GM06990 (cell line): ENCODE measurements around the gene FOXRED1.
A peak's percentile ranks its signal among the peaks of the same experiment; 100 is the strongest.

Experiments
- DNase-seq: peaks from one replicate; pipeline ENCODE4 v3.0.0-alpha.2; 2011; ENCODE audit not compliant: insufficient read length; ENCODE audit errors: extremely low read depth
- H3K27me3 ChIP-seq: replicated peaks from 2 replicates; pipeline ENCODE4 v1.6.0; 2011; ENCODE audit warnings: low read length; ENCODE audit not compliant: control insufficient read depth, insufficient read depth
- H3K36me3 ChIP-seq: 2 replicates; pipeline ENCODE4 v1.5.1; 2011; ENCODE audit warnings: low read length; ENCODE audit not compliant: control insufficient read depth, insufficient read depth
- H3K4me3 ChIP-seq: replicated peaks from 2 replicates; pipeline ENCODE4 v1.5.1; 2011; ENCODE audit warnings: low read depth, mild to moderate bottlenecking, control low read depth, low read length
- TF ChIP-seq, protein P1 (sequence below): IDR thresholded peaks from 2 replicates; pipeline ENCODE4 v1.5.1; 2011; ENCODE audit warnings: low read length, control low read depth, mild to moderate bottlenecking, inconsistent platforms; ENCODE audit not compliant: insufficient read depth, poor library complexity, severe bottlenecking

Gene FOXRED1

DNA sequence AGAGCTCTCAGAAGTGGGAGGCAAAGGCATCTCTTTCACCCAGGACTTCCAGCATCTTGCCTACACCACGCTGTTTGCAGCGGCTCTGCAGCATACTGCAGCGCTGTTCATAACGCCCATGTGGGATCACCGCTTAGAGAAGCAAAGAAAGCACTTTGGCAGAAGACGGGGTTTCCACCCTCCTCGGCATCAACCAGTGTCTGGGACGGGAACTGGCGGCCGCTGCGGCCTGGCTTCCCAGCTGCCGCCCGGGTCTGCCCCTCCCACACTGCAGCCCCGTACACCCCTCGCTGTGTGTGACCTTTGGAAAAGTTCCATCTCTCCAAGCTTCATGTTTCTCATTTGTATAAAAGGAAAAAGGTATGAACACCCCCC lies 13.4 kb downstream of the FOXRED1 start:
- Histone ChIP-seq H3K36me3 (peaks cover 5% of the 10 kb centered on the region), H3K27me3 (no peaks in the 10 kb centered on the region), H3K4me3 (peak overlapping the region; percentile 63)
- TF ChIP-seq, protein P1, sequence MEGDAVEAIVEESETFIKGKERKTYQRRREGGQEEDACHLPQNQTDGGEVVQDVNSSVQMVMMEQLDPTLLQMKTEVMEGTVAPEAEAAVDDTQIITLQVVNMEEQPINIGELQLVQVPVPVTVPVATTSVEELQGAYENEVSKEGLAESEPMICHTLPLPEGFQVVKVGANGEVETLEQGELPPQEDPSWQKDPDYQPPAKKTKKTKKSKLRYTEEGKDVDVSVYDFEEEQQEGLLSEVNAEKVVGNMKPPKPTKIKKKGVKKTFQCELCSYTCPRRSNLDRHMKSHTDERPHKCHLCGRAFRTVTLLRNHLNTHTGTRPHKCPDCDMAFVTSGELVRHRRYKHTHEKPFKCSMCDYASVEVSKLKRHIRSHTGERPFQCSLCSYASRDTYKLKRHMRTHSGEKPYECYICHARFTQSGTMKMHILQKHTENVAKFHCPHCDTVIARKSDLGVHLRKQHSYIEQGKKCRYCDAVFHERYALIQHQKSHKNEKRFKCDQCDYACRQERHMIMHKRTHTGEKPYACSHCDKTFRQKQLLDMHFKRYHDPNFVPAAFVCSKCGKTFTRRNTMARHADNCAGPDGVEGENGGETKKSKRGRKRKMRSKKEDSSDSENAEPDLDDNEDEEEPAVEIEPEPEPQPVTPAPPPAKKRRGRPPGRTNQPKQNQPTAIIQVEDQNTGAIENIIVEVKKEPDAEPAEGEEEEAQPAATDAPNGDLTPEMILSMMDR: no peak
- DNase-seq: peak; percentile 34

DNA sequence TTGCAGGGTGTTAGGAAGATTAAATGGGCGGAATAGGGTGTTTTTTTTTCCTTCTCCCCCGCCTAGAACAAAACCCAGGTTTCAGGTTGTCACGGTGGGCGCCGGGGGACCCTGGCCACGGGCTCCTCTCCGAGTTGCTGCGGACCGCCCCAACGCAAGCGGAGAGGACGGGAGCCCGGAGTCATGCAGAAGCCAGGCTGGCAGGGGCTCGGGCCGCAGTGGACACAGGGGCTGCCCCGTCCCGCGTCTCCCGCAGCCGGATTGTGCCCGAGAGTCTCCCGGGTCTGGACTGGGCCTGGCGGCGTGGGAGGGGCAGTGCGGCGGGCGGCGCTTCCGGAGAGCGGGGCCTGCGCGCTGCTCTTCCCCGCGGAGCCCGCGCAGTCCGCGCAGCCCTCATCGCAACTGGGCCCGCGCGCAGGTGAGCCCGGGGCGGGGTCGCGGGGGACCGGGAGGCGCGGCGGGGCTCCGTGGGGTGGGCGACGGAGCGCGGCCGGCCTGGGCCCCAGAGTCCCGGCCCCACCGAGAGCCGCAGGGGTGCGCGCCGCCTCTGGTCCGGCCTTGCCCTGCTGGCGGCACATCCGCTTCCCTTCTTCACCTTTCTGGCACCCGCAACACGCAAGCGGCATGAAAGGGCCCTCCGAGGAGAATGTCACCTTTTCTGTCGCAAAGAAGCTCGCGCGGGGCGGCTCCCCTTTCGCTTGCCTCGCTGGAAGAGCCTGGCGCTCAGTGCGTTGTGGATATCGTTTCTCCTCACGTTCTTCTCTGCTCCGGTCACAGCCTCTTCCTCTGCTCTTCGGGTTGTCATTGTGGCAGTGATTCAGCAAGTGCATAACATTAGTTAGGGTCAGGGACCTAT lies 14.0 kb downstream of the FOXRED1 start, which contains the start of gene TIRAP:
TSS of gene TIRAP (plus strand) at position 358 of the 856 bp plus-strand sequence. CDS start 7,802 bp downstream, outside the sequence.
- H3K4me3 ChIP-seq: peak within 1 kb of the TSS; percentile 63
- H3K27me3 ChIP-seq: no peaks in the 10 kb centered on the region
- DNase-seq: peak; percentile 75
- TF ChIP-seq, protein P1: no peak
- H3K36me3 ChIP-seq: peaks cover 5% of the 10 kb centered on the region

DNA sequence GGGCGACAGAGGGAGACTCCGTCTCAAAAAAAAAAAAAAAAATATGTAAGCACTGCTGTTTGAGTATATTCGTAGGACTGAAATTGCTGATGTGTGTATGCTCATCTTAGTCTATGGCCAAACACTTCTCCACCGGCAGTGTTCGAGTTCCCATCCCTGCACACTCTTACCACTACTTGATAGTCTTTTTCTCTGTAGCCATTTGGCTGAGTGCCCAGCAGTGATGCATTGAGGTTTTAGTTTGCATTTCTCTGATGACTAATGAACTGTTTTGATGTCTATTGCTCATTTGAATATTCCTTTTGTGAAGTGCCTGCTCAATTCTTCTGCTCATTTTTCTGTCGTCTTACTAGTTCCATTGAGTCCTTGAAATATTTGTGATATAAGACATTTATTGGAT lies 15.9 kb downstream of the FOXRED1 start:
- TF ChIP-seq, protein P1: no peak
- peaks cover 2% of the 10 kb centered on the region; the same call in 1 of the 2 replicates for H3K36me3 ChIP-seq
- H3K4me3 ChIP-seq: peak overlapping the region; percentile 30
- H3K27me3 ChIP-seq: no peaks in the 10 kb centered on the region
- DNase-seq: peak; percentile 45

DNA sequence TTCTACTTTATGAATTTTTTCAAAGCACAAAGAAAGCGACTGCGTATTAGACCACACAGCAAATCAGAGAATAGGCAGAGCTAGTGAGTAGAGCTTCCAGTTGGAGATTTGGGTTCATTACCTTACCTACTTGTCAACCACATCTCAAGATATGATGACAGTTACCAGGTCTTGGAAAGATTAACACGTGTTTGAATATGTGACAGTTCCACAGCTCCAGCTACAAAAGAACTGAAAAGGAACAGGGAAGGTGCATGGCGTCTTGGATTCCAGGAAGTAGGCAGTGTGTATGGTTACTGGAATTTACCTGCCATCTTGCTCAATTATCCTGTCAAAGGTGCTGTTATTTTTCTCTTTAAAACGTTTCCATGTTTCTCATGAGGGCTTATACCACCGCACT lies 19.3 kb downstream of the FOXRED1 start:
- peaks cover 16% of the 10 kb centered on the region for H3K36me3 ChIP-seq
- DNase-seq: no peak
- TF ChIP-seq, protein P1: no peak
- H3K4me3 ChIP-seq: no peak overlapping the region
- H3K27me3 ChIP-seq: no peaks in the 10 kb centered on the region

DNA sequence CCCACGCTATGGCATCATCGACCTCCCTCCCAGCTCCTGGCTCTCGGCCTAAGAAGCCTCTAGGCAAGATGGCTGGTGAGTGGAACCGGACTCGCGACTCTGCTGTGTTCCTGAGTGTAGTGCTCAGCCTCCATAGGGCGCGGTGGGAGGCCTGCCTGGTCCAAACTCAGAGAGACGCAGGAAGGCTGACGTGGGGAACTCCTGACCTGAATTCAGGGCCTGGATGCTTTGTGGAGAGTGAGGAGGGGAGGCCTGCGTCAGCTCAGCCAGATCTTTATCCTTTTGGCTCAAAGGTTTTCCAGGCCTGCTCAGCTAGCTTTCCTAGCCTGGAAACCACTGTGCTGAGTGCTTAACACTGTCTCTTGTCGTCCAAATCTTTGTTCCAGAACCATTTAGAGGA lies 21.9 kb downstream of the FOXRED1 start:
- peaks cover 19% of the 10 kb centered on the region for H3K36me3 ChIP-seq
- H3K4me3 ChIP-seq: no peak overlapping the region
- no peaks in the 10 kb centered on the region for H3K27me3 ChIP-seq
- TF ChIP-seq, protein P1: no peak
- DNase-seq: no peak

DNA sequence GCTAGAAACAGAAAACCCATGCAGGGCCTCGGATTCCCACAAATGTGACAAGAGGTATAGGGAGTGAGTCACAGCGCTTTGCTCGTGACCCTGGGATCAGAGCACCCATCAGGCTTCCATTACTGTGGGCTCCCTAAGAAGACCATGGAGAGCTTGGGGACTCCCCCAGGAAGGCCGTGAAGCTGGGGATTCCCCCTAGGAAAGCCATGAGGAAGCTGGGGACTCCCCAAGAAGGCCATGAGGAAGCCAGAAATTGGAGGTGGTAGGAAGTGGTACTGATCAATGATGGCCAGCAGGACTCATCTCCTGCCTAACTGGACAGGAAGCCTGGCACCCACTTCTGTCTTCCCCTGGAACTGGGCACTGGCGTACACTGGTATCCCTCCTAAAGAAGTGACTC lies 24.8 kb downstream of the FOXRED1 start:
- TF ChIP-seq, protein P1: no peak
- Histone ChIP-seq H3K27me3 (no peaks in the 10 kb centered on the region), H3K36me3 (peaks cover 17% of the 10 kb centered on the region), H3K4me3 (no peak overlapping the region)
- DNase-seq: no peak
